Testis (tissue), 3 donors: Measurements from ENCODE around the gene ERC2. TPM values are rescaled to one million over a fixed set of nuclear protein-coding genes. Genes with fewer than 3 reads are reported as not detected.

Experiments used
- DNase-seq: peaks from one replicate; pipeline ENCODE4 v3.0.0-alpha.2; 2019
- H3K27ac ChIP-seq, 2 donors: fragments of 200-600 bp; sonication (generic); one replicate each; pipeline ENCODE4 v1.5.1; 2019
- H3K27me3 ChIP-seq: fragments of 200-600 bp; sonication (generic); one replicate; pipeline ENCODE4 v1.5.1; 2019
- H3K36me3 ChIP-seq: fragments of 200-600 bp; sonication (generic); one replicate; pipeline ENCODE4 v1.5.1; 2017; ENCODE audit warnings: low read depth; ENCODE audit errors: missing control alignments
- H3K4me1 ChIP-seq: fragments of 200-600 bp; sonication (generic); one replicate; pipeline ENCODE4 v1.5.1; 2019
- H3K4me3 ChIP-seq, 2 donors: fragments of 200-600 bp; sonication (generic); one replicate each; pipeline ENCODE4 v1.5.1; 2017 to 2019
- H3K9me3 ChIP-seq: fragments of 200-600 bp; sonication (generic); one replicate; pipeline ENCODE4 v1.5.1; 2017
- CTCF ChIP-seq, 3 experiments: fragments of 450-650 bp in 2 of 3; fragments of 200-600 bp in 1 of 3; sonication (generic) in 1 of 3; IDR thresholded peaks; one replicate each; pipeline ENCODE4 v1.5.1; 2016 to 2019; ENCODE audit warnings: antibody characterized with exemption in 3 of 3, mild to moderate bottlenecking in 2 of 3, moderate library complexity in 1 of 3
- POLR2A ChIP-seq: fragments of 450-650 bp; IDR thresholded peaks from one replicate; pipeline ENCODE4 v1.6.1; 2017; ENCODE audit warnings: antibody characterized with exemption, mild to moderate bottlenecking, moderate library complexity
- WGBS, 2 donors: methylation state at CpG; one replicate each; pipeline ENCODE4 v1.1.5; 2018; 5-methylcytosine and 5-hydroxymethylcytosine counted together
- intact Hi-C: fragments of 100-400 bp; cut with DNase I; formaldehyde crosslinking; loops from one replicate; pipeline ENCODE4 v1.15.1; 2023; ENCODE audit warnings: low total_unique reads
- polyA plus RNA-seq: library from polyadenylated mRNA; stranded (reverse); fragments of 350-450 nt; fragmentation: Illumina TruSeq; extraction: RNeasy Lipid Tissue Mini Kit (QIAGEN cat#74804); gene quantifications from one replicate; pipeline ENCODE4 v1.2.3, GENCODE V29; 2014; ENCODE audit warnings: low read depth, low replicate concordance; ENCODE audit not compliant: insufficient read depth
- total RNA-seq, 2 donors: library from RNA; depleted of rRNA; stranded (reverse); fragments of >200 nt; gene quantifications; one replicate each; pipeline ENCODE4 v1.2.3, GENCODE V29; 2016

ERC2 gene
- total and polyA plus RNA-seq, 3 donors from 2014 or later: 1.9 to 6.1 (median 5.9) TPM

DNA sequence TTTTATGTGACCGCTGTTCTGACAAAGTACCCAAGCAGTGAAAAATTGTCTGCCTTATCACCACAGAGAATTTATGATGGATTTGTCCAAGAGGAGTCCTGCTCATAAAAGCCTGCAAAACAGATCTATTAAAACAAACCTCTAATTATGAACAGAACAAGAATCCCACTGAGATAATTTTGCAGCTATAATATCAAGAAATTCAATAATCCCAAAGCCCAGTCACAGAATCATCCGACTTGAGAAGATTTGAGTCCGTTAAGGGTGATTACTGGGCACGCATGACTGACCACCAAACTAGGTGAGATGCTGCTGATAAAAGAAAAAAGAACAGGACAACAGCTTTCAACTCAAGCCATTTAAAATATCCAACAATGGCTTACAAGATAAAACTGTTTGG, 750.2 kb downstream of the ERC2 start:
- DNase-seq: no peak
- Histone ChIP-seq H3K27me3 (no peaks in the 10 kb centered on the region), H3K4me1 (peaks cover 4% of the 10 kb centered on the region), H3K36me3 (no peaks in the 10 kb centered on the region), H3K27ac (peak overlapping the region in 1 of 2 donors; percentile 20), H3K9me3 (no peaks in the 10 kb centered on the region), H3K4me3 (no peak overlapping the region)
- 52 to 55% methylated on average over 4 of the region's 4 CpGs for WGBS, 2 donors
- intact Hi-C loops: no loop called here
- TF ChIP-seq POLR2A: no peak
- no peak for TF ChIP-seq CTCF (IDR thresholded peaks at IDR 0.05)

DNA sequence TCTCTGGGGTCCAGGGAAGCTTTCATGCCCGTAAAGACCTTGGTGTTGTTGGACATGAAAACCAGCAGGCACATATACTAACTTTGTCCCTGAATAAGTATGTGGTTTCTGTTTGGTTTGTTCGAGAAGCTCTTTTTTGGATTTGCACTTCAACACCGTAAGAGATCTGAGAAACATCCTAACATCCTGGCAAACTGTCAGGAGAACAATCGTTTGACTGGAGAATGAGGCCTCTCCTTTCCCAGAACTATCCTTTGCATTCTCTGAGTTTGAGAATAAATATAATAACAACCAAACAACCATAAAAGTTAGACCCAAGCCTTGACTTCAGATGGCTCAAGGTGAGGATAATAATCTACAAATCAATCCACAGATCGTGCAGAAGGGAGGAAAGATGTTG, 750.8 kb downstream of the ERC2 start:
- no peak for DNase-seq
- Histone ChIP-seq H3K9me3 (no peaks in the 10 kb centered on the region), H3K4me3 (no peak overlapping the region), H3K4me1 (peaks cover 4% of the 10 kb centered on the region), H3K27ac (peak overlapping the region in 1 of 2 donors; percentile 20), H3K27me3 (no peaks in the 10 kb centered on the region), H3K36me3 (no peaks in the 10 kb centered on the region)
- no peak for TF ChIP-seq POLR2A
- TF ChIP-seq CTCF (IDR thresholded peaks at IDR 0.05): no peak
- 53% methylated on average over 5 of the region's 5 CpGs for WGBS, 2 donors
- intact Hi-C loops: no loop called here

- Histone ChIP-seq H3K9me3 (no peaks in the 10 kb centered on the region), H3K27ac (no peak overlapping the region), H3K4me3 (no peak overlapping the region), H3K4me1 (peaks cover 4% of the 10 kb centered on the region), H3K27me3 (no peaks in the 10 kb centered on the region), H3K36me3 (no peaks in the 10 kb centered on the region)
- no peak for TF ChIP-seq CTCF (IDR thresholded peaks at IDR 0.05)
- 85 to 89% methylated on average over 2 of the region's 2 CpGs for WGBS, 2 donors
- intact Hi-C loops: no loop called here
- no peak for DNase-seq
Measured at GRCh38 chr3:55716611-55717225, 751.5 kb downstream of the ERC2 start.

DNA sequence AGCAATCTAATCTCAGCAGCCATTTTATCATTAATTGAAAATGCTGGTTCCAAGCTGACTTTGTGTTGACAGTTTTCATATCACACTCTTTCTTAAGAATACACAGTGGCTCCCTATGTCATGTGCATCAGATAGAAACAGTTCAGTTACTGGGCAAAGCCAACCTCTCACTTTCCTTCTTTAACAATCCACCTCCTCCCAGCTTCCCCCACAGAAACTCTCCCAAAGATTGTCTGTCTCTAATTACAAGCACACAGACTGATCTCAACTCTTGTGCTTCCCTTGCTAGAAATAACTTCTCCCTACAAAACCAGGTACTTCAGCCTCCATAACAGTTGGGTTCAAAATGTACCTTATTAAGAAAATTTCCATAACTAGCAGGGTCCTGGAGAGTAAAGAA, 752.2 kb downstream of the ERC2 start:
- Histone ChIP-seq H3K4me3 (no peak overlapping the region), H3K27me3 (no peaks in the 10 kb centered on the region), H3K4me1 (peaks cover 4% of the 10 kb centered on the region), H3K27ac (no peak overlapping the region), H3K9me3 (no peaks in the 10 kb centered on the region), H3K36me3 (no peaks in the 10 kb centered on the region)
- TF ChIP-seq POLR2A (no peak), CTCF (IDR thresholded peaks at IDR 0.05) (no peak)
- DNase-seq: no peak
- intact Hi-C loops: no loop called here

DNA sequence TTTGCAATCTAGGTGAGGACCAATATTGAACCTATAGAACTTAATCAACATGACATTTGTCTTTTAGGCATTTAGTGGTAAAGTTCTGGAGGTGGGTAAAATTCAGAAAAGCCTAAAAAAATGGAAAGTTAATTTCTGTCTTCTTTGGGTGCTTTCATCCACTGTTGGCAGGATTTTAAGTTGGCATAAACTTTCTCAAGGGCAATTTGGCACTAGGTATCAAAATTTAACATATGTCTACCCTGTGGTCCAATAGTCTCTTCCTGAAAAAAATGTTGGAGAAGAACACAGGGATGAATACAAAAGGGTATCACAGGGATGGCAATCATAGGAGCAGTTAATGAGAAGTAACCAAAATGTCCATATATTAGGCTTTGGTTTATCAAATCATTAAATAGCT, 754.2 kb downstream of the ERC2 start:
- Histone ChIP-seq H3K9me3 (no peaks in the 10 kb centered on the region), H3K27me3 (no peaks in the 10 kb centered on the region), H3K4me3 (no peak overlapping the region), H3K27ac (no peak overlapping the region), H3K4me1 (peaks cover 9% of the 10 kb centered on the region), H3K36me3 (no peaks in the 10 kb centered on the region)
- intact Hi-C loops: no loop called here
- no peak for DNase-seq
- TF ChIP-seq CTCF (IDR thresholded peaks at IDR 0.05) (no peak), POLR2A (no peak)
